Activated effector memory CD4-positive, alpha-beta T cell treated with Interleukin-2 at 50 U/mL for 16 hours (primary cell): Measurements from ENCODE around the gene HEG1.

Experiments
- DNase-seq: peaks from one replicate; pipeline ENCODE4 v3.0.0-alpha.2; 2020

The HEG1 gene

GRCh38 chr3:125043599-125044151 lies 12.1 kb downstream of the HEG1 start:
- no peak for DNase-seq

- no peak for DNase-seq
These were observed 12.9 kb downstream of the HEG1 start for GRCh38 chr3:125042725-125043406.

DNA sequence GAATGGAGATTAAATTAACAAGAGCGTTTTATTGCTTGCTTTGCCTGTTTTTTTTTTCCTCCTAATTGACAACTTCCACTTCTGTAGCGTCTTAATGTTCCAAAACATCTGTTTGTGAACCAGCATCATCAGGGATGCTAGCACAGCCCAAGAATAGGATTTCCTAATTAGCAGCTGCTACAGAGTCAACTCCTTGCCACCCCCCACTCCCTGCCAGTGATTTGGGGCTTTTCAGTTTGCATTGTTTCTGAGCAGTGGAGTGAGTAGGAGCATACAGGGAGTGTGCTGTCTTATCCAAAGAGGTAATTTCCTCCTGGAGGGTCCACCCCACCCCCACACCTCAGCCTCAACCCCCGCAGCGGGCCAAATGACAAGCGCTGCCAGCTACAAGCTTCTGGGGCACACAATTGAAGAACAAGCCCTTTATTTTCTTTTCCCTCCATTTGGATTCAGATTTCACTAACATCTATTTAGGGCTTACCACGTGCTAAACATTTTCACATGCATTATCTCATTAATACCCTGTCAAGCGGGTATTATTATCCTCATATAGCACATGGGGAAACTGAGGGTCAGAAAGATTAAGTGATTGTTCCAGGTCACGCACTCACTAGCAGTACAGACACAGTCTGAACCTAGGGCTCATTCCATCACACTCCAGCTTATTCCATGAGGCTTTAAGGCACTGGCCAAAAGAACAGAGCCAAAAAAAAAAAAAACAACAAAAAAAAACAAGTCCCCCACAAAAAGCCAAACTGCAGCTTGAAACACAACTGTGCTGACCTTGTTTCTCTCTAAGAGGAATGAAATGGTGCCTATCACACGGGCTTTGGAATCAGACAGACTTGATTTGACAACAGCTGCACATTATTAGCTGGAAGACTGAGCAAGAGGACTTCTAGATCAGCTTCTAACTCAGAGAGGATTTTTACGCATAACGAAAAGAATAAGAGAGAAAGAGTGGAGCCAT lies 16.4 kb downstream of the HEG1 start:
- no peak for DNase-seq

DNA sequence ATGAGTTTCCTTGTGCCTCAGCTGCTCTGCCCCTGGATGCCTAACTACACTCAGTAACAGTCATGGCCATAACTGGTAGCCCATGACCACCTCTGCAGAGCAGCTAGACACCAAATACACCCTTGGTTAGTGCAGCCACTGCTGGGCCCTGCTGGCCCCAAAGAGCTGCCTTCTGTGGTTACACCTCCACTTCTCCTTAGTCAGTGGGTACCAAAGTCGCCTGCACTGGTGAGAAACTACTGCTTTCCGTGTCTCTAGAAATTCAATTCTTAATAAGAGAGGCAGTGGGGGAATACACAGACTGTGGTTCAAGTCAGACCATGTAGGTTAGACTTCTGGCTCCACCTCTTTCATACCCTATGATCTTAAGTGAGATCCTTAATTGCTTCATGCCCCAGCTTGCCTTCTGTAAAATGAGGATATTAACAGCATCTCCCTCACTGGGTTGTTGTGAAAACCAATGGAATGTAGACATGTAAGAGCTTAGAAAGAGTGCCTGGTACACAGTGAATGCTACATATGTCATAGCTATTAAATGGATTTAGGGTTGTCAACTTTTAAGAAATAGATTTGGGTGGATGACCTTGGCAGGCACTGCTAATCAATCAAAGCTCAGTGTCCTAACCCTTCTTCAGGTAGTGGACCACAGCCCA lies 18.2 kb downstream of the HEG1 start:
- DNase-seq = no peak

DNA sequence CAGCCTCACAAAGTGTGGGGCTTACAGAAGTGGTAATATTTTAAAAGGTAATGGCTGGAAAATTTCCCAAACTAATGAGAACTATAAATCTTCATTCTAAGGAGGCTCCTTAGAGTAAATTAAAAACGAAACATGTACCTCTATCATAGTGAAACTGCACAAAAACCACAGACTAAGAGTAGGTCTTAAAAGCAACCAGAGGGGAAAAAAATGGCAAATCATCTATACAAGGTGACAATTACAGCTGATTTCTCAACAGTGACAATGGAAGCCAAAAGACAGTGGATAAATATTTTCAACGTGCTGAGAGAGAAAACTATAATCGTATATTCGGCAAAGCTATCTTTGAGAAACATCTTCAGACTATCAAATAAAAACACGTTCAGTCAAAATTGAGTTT lies 20.6 kb downstream of the HEG1 start:
- no peak for DNase-seq

GRCh38 chr3:125033616-125034015 lies 22.2 kb downstream of the HEG1 start:
- DNase-seq = no peak

- DNase-seq = no peak
These were observed 22.7 kb downstream of the HEG1 start for GRCh38 chr3:125033135-125033534.

DNA sequence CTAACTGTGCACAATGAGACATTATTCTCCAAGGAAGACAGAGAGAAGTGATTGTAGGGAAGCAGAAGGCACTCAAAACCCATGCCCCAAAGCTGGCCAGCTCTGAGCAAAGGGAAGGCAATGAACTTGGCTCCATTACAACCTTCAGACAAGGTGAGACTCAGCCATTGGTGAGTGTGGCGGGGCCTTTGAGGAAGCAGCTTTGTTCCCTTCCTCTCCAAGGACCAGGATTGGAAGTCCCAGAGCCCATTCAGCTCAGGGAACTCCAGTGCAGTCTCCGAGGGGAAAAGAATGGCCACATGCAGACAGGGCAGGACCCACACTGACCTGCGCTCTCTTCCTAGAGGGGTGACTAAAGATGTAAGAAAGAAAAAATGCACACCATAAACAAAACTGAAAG lies 23.1 kb downstream of the HEG1 start:
- no peak for DNase-seq

GRCh38 chr3:125032100-125032643 lies 23.6 kb downstream of the HEG1 start:
- no peak for DNase-seq

DNA sequence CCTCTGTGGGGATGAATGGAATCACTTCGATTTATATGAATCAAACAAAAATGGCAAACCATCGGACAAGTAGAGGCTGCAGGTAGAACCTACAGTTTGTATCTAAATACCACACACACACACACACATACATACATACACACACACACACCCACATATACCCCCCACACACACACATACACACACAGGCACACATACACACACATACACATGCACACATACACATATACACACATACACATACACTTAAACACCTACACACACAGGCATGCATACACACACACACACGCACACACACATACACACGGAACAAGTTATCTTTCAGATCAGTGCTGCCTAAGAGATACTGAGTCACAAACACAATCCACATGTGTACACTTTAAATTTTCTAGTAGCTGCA lies 24.3 kb downstream of the HEG1 start:
- no peak for DNase-seq

- DNase-seq = no peak
These were observed 27.1 kb downstream of the HEG1 start for GRCh38 chr3:125028657-125029056.

- DNase-seq = no peak
These were observed 30.2 kb downstream of the HEG1 start for GRCh38 chr3:125025642-125026041.

GRCh38 chr3:125024817-125025216 lies 31.0 kb downstream of the HEG1 start:
- DNase-seq = no peak

- no peak for DNase-seq
These were observed 31.8 kb downstream of the HEG1 start for GRCh38 chr3:125023833-125024555.

GRCh38 chr3:125022206-125022605 lies 33.6 kb downstream of the HEG1 start:
- no peak for DNase-seq

DNA sequence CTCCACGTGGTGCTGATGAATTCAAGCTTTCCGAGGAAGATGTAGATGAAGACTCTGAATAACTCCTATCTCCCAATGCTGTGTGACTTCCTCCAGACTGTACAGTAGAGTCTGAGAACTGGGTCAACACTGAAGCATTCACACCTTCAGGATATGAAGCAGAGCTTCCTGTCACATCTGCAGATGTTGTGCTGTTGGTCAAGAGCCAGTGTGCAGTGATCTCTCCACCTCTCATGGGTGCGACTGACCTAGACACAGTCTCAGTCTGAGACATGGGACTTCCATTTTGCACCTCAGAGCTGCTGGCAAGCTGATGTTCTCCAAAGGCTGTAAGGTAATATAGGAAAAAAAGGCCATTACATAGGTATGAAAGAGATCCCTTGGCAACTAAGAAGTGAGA lies 36.5 kb downstream of the HEG1 start:
- DNase-seq = no peak

DNA sequence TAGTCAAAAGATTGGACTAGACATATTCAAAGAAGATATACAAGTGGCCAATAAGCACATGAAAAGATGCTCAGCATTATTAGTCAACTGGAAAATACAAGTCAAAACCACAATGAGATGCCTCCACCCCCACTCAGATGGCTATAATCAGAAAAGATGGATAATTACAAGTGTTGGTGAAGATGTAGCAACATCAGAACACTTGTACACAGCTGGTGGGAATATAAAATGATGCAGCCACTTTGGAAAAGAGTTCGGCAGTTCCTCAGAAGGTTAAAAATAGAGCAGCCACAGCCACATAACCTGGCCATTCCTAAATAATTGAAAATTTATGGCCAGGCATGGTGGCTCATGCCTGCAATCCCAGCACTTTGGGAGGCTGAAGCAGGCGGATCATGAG lies 38.4 kb downstream of the HEG1 start:
- no peak for DNase-seq

DNA sequence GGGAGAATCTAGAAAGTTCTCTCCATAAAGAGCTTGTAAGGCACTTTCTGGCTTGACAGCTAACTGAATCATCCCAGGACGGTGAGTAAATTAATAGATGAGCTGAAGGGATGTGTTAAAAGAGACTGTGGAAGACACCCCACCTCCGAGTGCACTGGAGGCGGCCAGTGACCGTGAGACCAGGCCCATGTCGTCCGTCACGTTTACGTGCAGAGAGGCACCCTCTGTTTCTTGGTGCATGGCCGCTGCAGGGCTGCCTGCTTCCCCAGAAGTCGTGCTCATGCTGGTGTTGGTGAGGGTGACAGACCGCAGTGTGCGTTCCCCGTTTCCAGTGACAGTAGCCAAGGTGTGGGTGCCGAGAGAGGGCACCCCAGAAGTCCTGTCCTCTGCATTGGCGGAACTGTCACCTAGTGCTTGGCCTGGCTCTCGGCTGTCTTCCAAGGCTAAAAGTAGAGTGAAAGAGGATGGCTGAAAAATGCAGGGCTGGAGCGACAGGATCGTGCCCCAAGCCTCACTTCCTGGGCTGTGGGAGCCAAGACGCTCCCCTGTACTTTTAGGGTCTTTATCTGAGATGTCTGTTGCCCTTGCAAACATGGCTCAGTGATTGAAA lies 41.1 kb downstream of the HEG1 start:
- DNase-seq = no peak

GRCh38 chr3:125013095-125013494 lies 42.7 kb downstream of the HEG1 start:
- no peak for DNase-seq

DNA sequence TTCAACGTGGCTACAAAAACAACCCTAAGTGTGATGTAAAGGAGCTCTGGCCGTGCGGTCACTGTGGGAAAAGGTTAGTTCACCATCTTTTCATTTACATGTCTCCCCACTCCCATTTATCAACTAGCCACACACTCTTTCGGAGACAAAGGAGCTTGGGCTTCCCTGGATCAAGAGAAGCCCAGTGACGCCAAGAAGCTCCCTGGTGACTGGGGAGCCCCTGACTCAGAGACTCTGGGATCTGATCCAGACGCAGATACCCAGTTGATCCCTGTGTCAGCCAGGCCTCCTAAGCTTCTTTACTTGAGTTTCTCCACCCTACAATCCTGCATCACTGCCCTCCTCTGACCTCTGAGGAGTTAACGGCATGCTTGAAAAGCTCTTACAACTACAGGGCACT lies 43.9 kb downstream of the HEG1 start:
- no peak for DNase-seq

GRCh38 chr3:125010393-125010792 lies 45.4 kb downstream of the HEG1 start:
- DNase-seq = no peak

GRCh38 chr3:125008766-125009165 lies 47.0 kb downstream of the HEG1 start:
- no peak for DNase-seq
